Liver (tissue), 9 donors: ENCODE measurements around the gene DNTT. TPM values are rescaled to one million over a fixed set of nuclear protein-coding genes. Genes with fewer than 3 reads are reported as not detected.

ENCODE experiments used
- DNase-seq: peaks from one replicate; pipeline ENCODE4 v3.0.0-alpha.2; 2017; ENCODE audit warnings: low spot score
- H3K27ac ChIP-seq, 2 donors: one replicate each; pipeline ENCODE4 v1.7.0; 2013; ENCODE audit warnings: inconsistent platforms in 2 of 2, low read length in 2 of 2, control low read depth in 1 of 2, low read depth in 1 of 2, mild to moderate bottlenecking in 1 of 2
- H3K27me3 ChIP-seq, 4 donors: one replicate each; pipeline versions ENCODE4 v1.6.1 to v1.7.0; 2013; ENCODE audit warnings: low read length in 3 of 4, inconsistent platforms in 1 of 4, mild to moderate bottlenecking in 1 of 4, moderate library complexity in 1 of 4; ENCODE audit not compliant: control insufficient read depth in 4 of 4, insufficient read depth in 4 of 4
- H3K36me3 ChIP-seq, 4 donors: one replicate each; pipeline versions ENCODE4 v1.6.1 to v1.7.0; 2013; ENCODE audit warnings: low read length in 3 of 4, mild to moderate bottlenecking in 3 of 4, low read depth in 1 of 4, moderate library complexity in 1 of 4; ENCODE audit not compliant: control insufficient read depth in 4 of 4, insufficient read depth in 3 of 4
- H3K4me1 ChIP-seq, 4 donors: one replicate each; pipeline versions ENCODE4 v1.6.1 to v1.7.0; 2013; ENCODE audit warnings: low read length in 3 of 4, mild to moderate bottlenecking in 3 of 4, moderate library complexity in 1 of 4; ENCODE audit not compliant: control insufficient read depth in 4 of 4, insufficient read depth in 4 of 4
- H3K4me3 ChIP-seq, 3 donors: one replicate each; pipeline versions ENCODE4 v1.6.1 to v1.7.0; 2013; ENCODE audit warnings: low read length in 3 of 3, control low read depth in 1 of 3, low read depth in 1 of 3, mild to moderate bottlenecking in 1 of 3
- H3K9ac ChIP-seq, 2 donors: one replicate each; pipeline ENCODE4 v1.7.0; 2013; ENCODE audit warnings: low read length in 2 of 2, mild to moderate bottlenecking in 2 of 2, moderate library complexity in 2 of 2, control low read depth in 1 of 2, low read depth in 1 of 2
- H3K9me3 ChIP-seq, 4 donors: one replicate each; pipeline versions ENCODE4 v1.6.1 to v1.7.0; 2013; ENCODE audit warnings: low read length in 3 of 4; ENCODE audit not compliant: control insufficient read depth in 4 of 4
- ATF3 ChIP-seq: IDR thresholded peaks from 2 replicates; pipeline ENCODE4 v1.6.1; 2016; ENCODE audit warnings: antibody characterized with exemption
- CTCF ChIP-seq: fragments of 150-350 bp; IDR thresholded peaks from 2 replicates; pipeline ENCODE4 v1.5.1; 2017; ENCODE audit warnings: improper control_type of control experiment, low read depth, low read length; ENCODE audit not compliant: missing input control
- EGR1 ChIP-seq, 2 donors: IDR thresholded peaks; 2 replicates each; pipeline ENCODE4 v1.6.1; 2016 to 2018; ENCODE audit warnings: antibody characterized with exemption in 2 of 2, low read depth in 2 of 2
- FOXA1 ChIP-seq: IDR thresholded peaks from 2 replicates; pipeline ENCODE4 v1.6.1; 2016; ENCODE audit warnings: antibody characterized with exemption
- FOXA2 ChIP-seq: IDR thresholded peaks from 2 replicates; pipeline ENCODE4 v1.6.1; 2016; ENCODE audit warnings: antibody characterized with exemption
- GABPA ChIP-seq, 2 donors: IDR thresholded peaks in 1 of 2; conservative IDR thresholded peaks in 1 of 2; 2 replicates each; pipeline ENCODE4 v1.6.1; 2016; ENCODE audit warnings: antibody characterized with exemption in 2 of 2, mild to moderate bottlenecking in 1 of 2, moderate library complexity in 1 of 2
- HNF4A ChIP-seq, 2 donors: conservative IDR thresholded peaks; 2 replicates each; pipeline ENCODE4 v1.6.1; 2016; ENCODE audit warnings: antibody characterized with exemption in 2 of 2, mild to moderate bottlenecking in 2 of 2
- HNF4G ChIP-seq: IDR thresholded peaks from 2 replicates; pipeline ENCODE4 v1.6.1; 2016; ENCODE audit warnings: antibody characterized with exemption
- JUND ChIP-seq, 2 donors: IDR thresholded peaks; 2 replicates each; pipeline ENCODE4 v1.6.1; 2016; ENCODE audit warnings: antibody characterized with exemption in 2 of 2
- NR2F2 ChIP-seq: IDR thresholded peaks from 2 replicates; pipeline ENCODE4 v1.6.1; 2016; ENCODE audit warnings: antibody characterized with exemption
- RAD21 ChIP-seq, 2 donors: IDR thresholded peaks; 2 replicates each; pipeline ENCODE4 v1.6.1; 2016; ENCODE audit warnings: antibody characterized with exemption in 2 of 2, mild to moderate bottlenecking in 2 of 2
- RXRA ChIP-seq, 2 donors: IDR thresholded peaks; 2 replicates each; pipeline ENCODE4 v1.6.1; 2017 to 2018; ENCODE audit warnings: antibody characterized with exemption in 2 of 2, mild to moderate bottlenecking in 1 of 2
- SP1 ChIP-seq: IDR thresholded peaks from 2 replicates; pipeline ENCODE4 v1.6.1; 2018; ENCODE audit warnings: antibody characterized with exemption, mild to moderate bottlenecking
- TAF1 ChIP-seq: conservative IDR thresholded peaks from 2 replicates; pipeline ENCODE4 v1.6.1; 2016; ENCODE audit warnings: antibody characterized with exemption, mild to moderate bottlenecking
- YY1 ChIP-seq: IDR thresholded peaks from 2 replicates; pipeline ENCODE4 v1.6.1; 2016; ENCODE audit warnings: antibody characterized with exemption, mild to moderate bottlenecking
- WGBS: extraction: QIAGEN DNeasy Blood & Tissue Kit; methylation state at CpG from one replicate; pipeline ENCODE4 v1.1.7; 2013; 5-methylcytosine and 5-hydroxymethylcytosine counted together
- polyA plus RNA-seq, 2 donors: library from polyadenylated mRNA; stranded (reverse) in 1 of 2; unstranded in 1 of 2; fragments of 200-250 nt in 1 of 2; fragments of >200 nt in 1 of 2; fragmentation: Nextera tagmentation in 1 of 2; extraction: Ambion mirVana in 1 of 2; gene quantifications; one replicate each; pipeline versions ENCODE4 v1.2.1 to v1.2.3, GENCODE V29; 2013 to 2015
- total RNA-seq, 2 donors: library from RNA; depleted of rRNA; stranded (reverse); fragments of >200 nt; gene quantifications; one replicate each; pipeline ENCODE4 v1.2.3, GENCODE V29; 2014
- TF ChIP-seq, protein P1 (sequence below): IDR thresholded peaks from 2 replicates; pipeline ENCODE4 v1.6.1; 2016; ENCODE audit warnings: antibody characterized with exemption, mild to moderate bottlenecking
- TF ChIP-seq, protein P2 (sequence below): IDR thresholded peaks from 2 replicates; pipeline ENCODE4 v1.6.1; 2016; ENCODE audit warnings: antibody characterized with exemption
- TF ChIP-seq, protein P3 (sequence below): IDR thresholded peaks from 2 replicates; pipeline ENCODE4 v1.6.1; 2016; ENCODE audit warnings: antibody characterized with exemption
- donor health status: healthy.
- donor health status: healthy.
- donor health status: healthy.
- donor health status: healthy.
- donor health status: healthy.

Gene DNTT
- total and polyA plus RNA-seq, 4 donors: 0.70 TPM; not detected in 3

GRCh38 chr10:96263669-96264068 lies 40.6 kb upstream of the DNTT start (continued):
- TF ChIP-seq, protein P1, sequence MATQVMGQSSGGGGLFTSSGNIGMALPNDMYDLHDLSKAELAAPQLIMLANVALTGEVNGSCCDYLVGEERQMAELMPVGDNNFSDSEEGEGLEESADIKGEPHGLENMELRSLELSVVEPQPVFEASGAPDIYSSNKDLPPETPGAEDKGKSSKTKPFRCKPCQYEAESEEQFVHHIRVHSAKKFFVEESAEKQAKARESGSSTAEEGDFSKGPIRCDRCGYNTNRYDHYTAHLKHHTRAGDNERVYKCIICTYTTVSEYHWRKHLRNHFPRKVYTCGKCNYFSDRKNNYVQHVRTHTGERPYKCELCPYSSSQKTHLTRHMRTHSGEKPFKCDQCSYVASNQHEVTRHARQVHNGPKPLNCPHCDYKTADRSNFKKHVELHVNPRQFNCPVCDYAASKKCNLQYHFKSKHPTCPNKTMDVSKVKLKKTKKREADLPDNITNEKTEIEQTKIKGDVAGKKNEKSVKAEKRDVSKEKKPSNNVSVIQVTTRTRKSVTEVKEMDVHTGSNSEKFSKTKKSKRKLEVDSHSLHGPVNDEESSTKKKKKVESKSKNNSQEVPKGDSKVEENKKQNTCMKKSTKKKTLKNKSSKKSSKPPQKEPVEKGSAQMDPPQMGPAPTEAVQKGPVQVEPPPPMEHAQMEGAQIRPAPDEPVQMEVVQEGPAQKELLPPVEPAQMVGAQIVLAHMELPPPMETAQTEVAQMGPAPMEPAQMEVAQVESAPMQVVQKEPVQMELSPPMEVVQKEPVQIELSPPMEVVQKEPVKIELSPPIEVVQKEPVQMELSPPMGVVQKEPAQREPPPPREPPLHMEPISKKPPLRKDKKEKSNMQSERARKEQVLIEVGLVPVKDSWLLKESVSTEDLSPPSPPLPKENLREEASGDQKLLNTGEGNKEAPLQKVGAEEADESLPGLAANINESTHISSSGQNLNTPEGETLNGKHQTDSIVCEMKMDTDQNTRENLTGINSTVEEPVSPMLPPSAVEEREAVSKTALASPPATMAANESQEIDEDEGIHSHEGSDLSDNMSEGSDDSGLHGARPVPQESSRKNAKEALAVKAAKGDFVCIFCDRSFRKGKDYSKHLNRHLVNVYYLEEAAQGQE: no peak
- TF ChIP-seq EGR1 (IDR thresholded peaks at IDR 0.05; ENCODE audit: low read depth in 2 of 2): no peak
- TF ChIP-seq, protein P2, sequence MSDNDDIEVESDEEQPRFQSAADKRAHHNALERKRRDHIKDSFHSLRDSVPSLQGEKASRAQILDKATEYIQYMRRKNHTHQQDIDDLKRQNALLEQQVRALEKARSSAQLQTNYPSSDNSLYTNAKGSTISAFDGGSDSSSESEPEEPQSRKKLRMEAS: no peak

- H3K9me3 ChIP-seq: no peaks in the 10 kb centered on the region
- no peaks in the 10 kb centered on the region for H3K27me3 ChIP-seq
- H3K9ac ChIP-seq: no peak overlapping the region
- no peaks in the 10 kb centered on the region for H3K36me3 ChIP-seq
- H3K27ac ChIP-seq: no peak overlapping the region
- TF ChIP-seq TAF1: no peak
- H3K4me3 ChIP-seq: no peak overlapping the region
- WGBS: 97% methylated on average over 4 of the region's 4 CpGs
- no peak for DNase-seq
- peaks cover 9 to 65% (median 46%) of the 10 kb centered on the region in 4 donors for H3K4me1 ChIP-seq
These were observed 39.3 kb upstream of the DNTT start for GRCh38 chr10:96264938-96265337.

DNA sequence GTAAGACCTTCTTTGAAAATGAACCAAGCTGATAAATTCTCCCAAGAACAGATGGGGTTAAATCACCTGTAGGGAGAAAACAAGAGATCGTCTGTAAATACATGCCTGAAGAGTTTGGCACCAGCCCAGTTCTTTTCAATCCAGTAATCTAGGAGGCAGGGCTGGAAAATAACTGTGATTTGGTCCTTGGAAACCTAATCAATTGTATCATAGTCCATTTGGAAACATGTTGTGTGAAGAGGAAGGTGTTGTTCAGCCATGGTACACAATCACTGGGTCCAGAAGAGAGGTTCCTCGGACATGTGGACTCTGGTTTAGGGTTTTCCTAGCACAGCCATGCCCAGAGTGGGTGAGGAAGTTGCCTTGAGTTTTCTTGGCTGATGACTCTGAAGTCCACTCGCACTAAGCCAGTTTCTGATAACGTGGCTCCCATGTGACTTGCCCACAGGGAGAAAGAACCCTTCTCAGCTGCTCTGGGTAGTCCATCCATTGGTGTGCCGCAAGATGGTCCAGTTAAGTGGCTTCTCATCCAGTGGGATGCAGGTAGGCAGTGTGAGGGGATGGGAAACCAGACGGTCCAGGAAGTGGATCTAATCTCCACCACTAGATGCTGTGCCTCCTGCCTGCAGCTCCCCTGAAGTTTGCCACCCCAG lies 38.0 kb upstream of the DNTT start:
- Histone ChIP-seq H3K4me1 (peaks cover 7 to 65% (median 43%) of the 10 kb centered on the region in 4 donors), H3K27ac (peak overlapping the region; percentile 65 to 78), H3K27me3 (no peaks in the 10 kb centered on the region), H3K4me3 (peak overlapping the region in 2 of 3 donors; percentile 7 to 20), H3K9me3 (no peaks in the 10 kb centered on the region), H3K9ac (no peak overlapping the region), H3K36me3 (no peaks in the 10 kb centered on the region)
- no peak for DNase-seq
- 38% methylated on average over 6 of the region's 6 CpGs for WGBS
- TF ChIP-seq JUND (IDR thresholded peaks at IDR 0.05) (peak; percentile 41 to 68), ATF3 (peak; percentile 28), HNF4A (conservative IDR thresholded peaks at IDR 0.05) (peak; percentile 95 to 96), EGR1 (IDR thresholded peaks at IDR 0.05; ENCODE audit: low read depth in 2 of 2) (peak; percentile 23 to 90), FOXA2 (peak; percentile 51), GABPA (IDR thresholded peaks at IDR 0.05 in 1 of 2, conservative IDR thresholded peaks at IDR 0.05 in 1 of 2) (peak in 1 of 2 donors; percentile 57), SP1 (peak; percentile 82), TAF1 (no peak), HNF4G (peak; percentile 85), CTCF (no peak), RXRA (IDR thresholded peaks at IDR 0.05) (peak; percentile 76 to 89), YY1 (peak; percentile 87), FOXA1 (peak; percentile 53), NR2F2 (no peak), RAD21 (IDR thresholded peaks at IDR 0.05) (peak; percentile 37 to 61)
- TF ChIP-seq, protein P3, sequence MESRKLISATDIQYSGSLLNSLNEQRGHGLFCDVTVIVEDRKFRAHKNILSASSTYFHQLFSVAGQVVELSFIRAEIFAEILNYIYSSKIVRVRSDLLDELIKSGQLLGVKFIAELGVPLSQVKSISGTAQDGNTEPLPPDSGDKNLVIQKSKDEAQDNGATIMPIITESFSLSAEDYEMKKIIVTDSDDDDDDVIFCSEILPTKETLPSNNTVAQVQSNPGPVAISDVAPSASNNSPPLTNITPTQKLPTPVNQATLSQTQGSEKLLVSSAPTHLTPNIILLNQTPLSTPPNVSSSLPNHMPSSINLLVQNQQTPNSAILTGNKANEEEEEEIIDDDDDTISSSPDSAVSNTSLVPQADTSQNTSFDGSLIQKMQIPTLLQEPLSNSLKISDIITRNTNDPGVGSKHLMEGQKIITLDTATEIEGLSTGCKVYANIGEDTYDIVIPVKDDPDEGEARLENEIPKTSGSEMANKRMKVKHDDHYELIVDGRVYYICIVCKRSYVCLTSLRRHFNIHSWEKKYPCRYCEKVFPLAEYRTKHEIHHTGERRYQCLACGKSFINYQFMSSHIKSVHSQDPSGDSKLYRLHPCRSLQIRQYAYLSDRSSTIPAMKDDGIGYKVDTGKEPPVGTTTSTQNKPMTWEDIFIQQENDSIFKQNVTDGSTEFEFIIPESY: peak; percentile 90
- TF ChIP-seq, protein P2: peak; percentile 97
- TF ChIP-seq, protein P1: no peak
